ENCODE results near the gene ZNF664.

GRCh38 chr12:123996581-123996980 lies 23.6 kb downstream of the ZNF664 start:
- no peak for TF ChIP-seq CTCF (IDR thresholded peaks at IDR 0.05 in 2 of 3, conservative IDR thresholded peaks at IDR 0.05 in 1 of 3; ENCODE audit: borderline replicate concordance in 1 of 3, insufficient read depth in 1 of 3, low read depth in 2 of 3, low read length in 2 of 3)
- TF ChIP-seq POLR2AphosphoS5 (IDR thresholded peaks at IDR 0.05; ENCODE audit: low read depth, low read length) = no peak
- no peak for TF ChIP-seq YY1 (IDR thresholded peaks at IDR 0.05; ENCODE audit: extremely low read depth, insufficient replicate concordance, low read depth, low read length)
- TF ChIP-seq ATF3 (IDR thresholded peaks at IDR 0.05) = no peak
- no peak for TF ChIP-seq POLR2A (IDR thresholded peaks at IDR 0.05; ENCODE audit: borderline replicate concordance, extremely low read depth, insufficient read depth, insufficient read length)
- TF ChIP-seq SP1 (IDR thresholded peaks at IDR 0.05; ENCODE audit: low read depth) = no peak
- no peak for TF ChIP-seq REST (IDR thresholded peaks at IDR 0.05; ENCODE audit: low read depth)

Data from HCT116 (cell line).